HG02938 (cell line): Measurements from ENCODE around the gene LBHD2.
"Not testable (repeated sequence)": the region's sequence is repeated elsewhere in the genome, so short reads cannot be mapped to it uniquely, and the experiment has no call there.

Experiments used
- ATAC-seq: cut with Tn5 transposase; IDR thresholded peaks from one replicate; pipeline ENCODE4 v1.9.1; 2021; ENCODE audit warnings: mild to moderate bottlenecking, moderate library complexity; ENCODE audit not compliant: unreplicated experiment

The LBHD2 gene

GRCh38 chr14:103118018-103118662 is 34.1 kb downstream of the LBHD2 start:
- no peak for ATAC-seq

- ATAC-seq: no peak
Measured at GRCh38 chr14:103118663-103119404, 34.8 kb downstream of the LBHD2 start.

- not testable (repeated sequence) for ATAC-seq
Measured at GRCh38 chr14:103119527-103119926, 35.5 kb downstream of the LBHD2 start.

- ATAC-seq: no peak
Measured at GRCh38 chr14:103121121-103121845, 37.3 kb downstream of the LBHD2 start.

GRCh38 chr14:103121846-103122584 is 38.0 kb downstream of the LBHD2 start:
- ATAC-seq: no peak

GRCh38 chr14:103122585-103122946 is 38.6 kb downstream of the LBHD2 start:
- ATAC-seq: no peak

GRCh38 chr14:103122947-103123633 is 39.1 kb downstream of the LBHD2 start, which contains the start of gene TNFAIP2:
TSS of gene TNFAIP2 (plus strand) at chr14:103123461. CDS start at chr14:103126458, 2,997 bp downstream.
- ATAC-seq: no peak

- ATAC-seq: no peak
Measured at GRCh38 chr14:103123634-103124500, 39.9 kb downstream of the LBHD2 start.

- ATAC-seq: no peak
Measured at GRCh38 chr14:103124501-103125001, 40.5 kb downstream of the LBHD2 start.

GRCh38 chr14:103125098-103126070 is 41.4 kb downstream of the LBHD2 start:
- ATAC-seq: no peak

- no peak for ATAC-seq
Measured at GRCh38 chr14:103126088-103126872, 42.3 kb downstream of the LBHD2 start.

- ATAC-seq: no peak
Measured at GRCh38 chr14:103126873-103127304, 42.9 kb downstream of the LBHD2 start.

- ATAC-seq: no peak
Measured at GRCh38 chr14:103127356-103127755, 43.3 kb downstream of the LBHD2 start.

GRCh38 chr14:103127861-103128598 is 44.0 kb downstream of the LBHD2 start:
- no peak for ATAC-seq

GRCh38 chr14:103128631-103129300 is 44.8 kb downstream of the LBHD2 start:
- no peak for ATAC-seq
